GM21529 (cell line): ENCODE results near the gene CPT1B.

ENCODE experiments used
- ATAC-seq: cut with Tn5 transposase; IDR thresholded peaks from one replicate; pipeline ENCODE4 v1.9.1; 2021; ENCODE audit not compliant: unreplicated experiment

CPT1B gene

GRCh38 chr22:50571264-50572175 is 6.7 kb downstream of the CPT1B start:
- ATAC-seq, result no peak

GRCh38 chr22:50570861-50571260 is 7.4 kb downstream of the CPT1B start:
- no peak for ATAC-seq

GRCh38 chr22:50569896-50570535 is 8.2 kb downstream of the CPT1B start:
- no peak for ATAC-seq

- ATAC-seq, result no peak
Observed at GRCh38 chr22:50569041-50569459, 9.2 kb downstream of the CPT1B start.

GRCh38 chr22:50568626-50569025 is 9.6 kb downstream of the CPT1B start:
- no peak for ATAC-seq

- no peak for ATAC-seq
Observed at GRCh38 chr22:50567721-50568252, 10.4 kb downstream of the CPT1B start.

GRCh38 chr22:50564289-50564688 is 13.9 kb downstream of the CPT1B start:
- ATAC-seq, result no peak

GRCh38 chr22:50563413-50564160 is 14.6 kb downstream of the CPT1B start:
- ATAC-seq, result no peak

- ATAC-seq, result peak; percentile 91
Observed at GRCh38 chr22:50562523-50563412, 15.5 kb downstream of the CPT1B start, which contains the start of gene SYCE3. Gene SYCE3, minus strand, starts transcription at chr22:50562919. Its CDS starts 6,514 bp downstream, at chr22:50556405.

- ATAC-seq, result no peak
Observed at GRCh38 chr22:50561401-50562358, 16.5 kb downstream of the CPT1B start.

- ATAC-seq, result no peak
Observed at GRCh38 chr22:50560034-50560433, 18.2 kb downstream of the CPT1B start.

GRCh38 chr22:50556703-50557102 is 21.5 kb downstream of the CPT1B start:
- no peak for ATAC-seq

GRCh38 chr22:50553310-50553709 is 24.9 kb downstream of the CPT1B start:
- no peak for ATAC-seq

GRCh38 chr22:50551160-50551752 is 27.0 kb downstream of the CPT1B start:
- ATAC-seq, result no peak

- no peak for ATAC-seq
Observed at GRCh38 chr22:50550395-50550794, 27.8 kb downstream of the CPT1B start.

- ATAC-seq, result no peak
Observed at GRCh38 chr22:50548921-50549790, 29.1 kb downstream of the CPT1B start.

GRCh38 chr22:50548040-50548920 is 29.9 kb downstream of the CPT1B start:
- ATAC-seq, result no peak
